ENCODE results near the gene EYS.

Gene EYS

GRCh38 chr6:65707126-65707826 lies at the start of gene EYS:
EYS (minus strand) TSS chr6:65707226; CDS start chr6:65495410, 211,816 bp downstream.
- DNase-seq = peak; percentile 12

GRCh38 chr6:65746302-65746701 lies 39.3 kb upstream of the EYS start:
- no peak for DNase-seq

- no peak for DNase-seq
Observed at GRCh38 chr6:65745614-65746013, 38.6 kb upstream of the EYS start.

GRCh38 chr6:65728879-65729479 lies 22.0 kb upstream of the EYS start:
- no peak for DNase-seq

GRCh38 chr6:65719101-65719500 lies 12.1 kb upstream of the EYS start:
- DNase-seq = no peak

- no peak for DNase-seq
Observed at GRCh38 chr6:65711531-65711930, 4.5 kb upstream of the EYS start.

- DNase-seq = no peak
Observed at GRCh38 chr6:65709099-65709830, 2.2 kb upstream of the EYS start.

GRCh38 chr6:65708162-65708561 lies 1.1 kb upstream of the EYS start:
- no peak for DNase-seq

GRCh38 chr6:65706436-65706835 lies 590 bp downstream of the EYS start:
- no peak for DNase-seq

- no peak for DNase-seq
Observed at GRCh38 chr6:65701325-65701724, 5.7 kb downstream of the EYS start.

GRCh38 chr6:65700561-65700960 lies 6.5 kb downstream of the EYS start:
- DNase-seq = no peak

- DNase-seq = no peak
Observed at GRCh38 chr6:65692109-65692508, 14.9 kb downstream of the EYS start.

GRCh38 chr6:65680232-65680631 lies 26.8 kb downstream of the EYS start:
- DNase-seq = no peak

- DNase-seq = no peak
Observed at GRCh38 chr6:65671922-65672321, 35.1 kb downstream of the EYS start.

- no peak for DNase-seq
Observed at GRCh38 chr6:65667916-65668656, 38.9 kb downstream of the EYS start.

- DNase-seq = no peak
Observed at GRCh38 chr6:65650086-65650485, 56.9 kb downstream of the EYS start.

GRCh38 chr6:65649392-65649791 lies 57.6 kb downstream of the EYS start:
- no peak for DNase-seq

- no peak for DNase-seq
Observed at GRCh38 chr6:65646544-65646943, 60.5 kb downstream of the EYS start.

GRCh38 chr6:65642776-65643175 lies 64.2 kb downstream of the EYS start:
- DNase-seq = no peak

GRCh38 chr6:65638047-65638831 lies 68.8 kb downstream of the EYS start:
- DNase-seq = no peak

GRCh38 chr6:65637289-65638046 lies 69.6 kb downstream of the EYS start:
- DNase-seq = no peak

GRCh38 chr6:65633501-65633900 lies 73.5 kb downstream of the EYS start:
- no peak for DNase-seq
